ENCODE data around the gene TTI1. TPM values are rescaled to one million over a fixed set of nuclear protein-coding genes. Genes with fewer than 3 reads are reported as not detected.

TTI1 gene
- polyA plus RNA-seq, 1 of the 3 experiments (the other 2 are of a cell fraction) = 15.6 TPM

- Histone ChIP-seq H3K4me1 (ENCODE audit: control insufficient read depth in 1 of 2, insufficient read depth in 2 of 2, low read depth in 1 of 2, low read length in 1 of 2) (no peaks in the 10 kb centered on the region), H3K9me2 (no peaks in the 10 kb centered on the region), H3K27me3 (ENCODE audit: insufficient read depth) (no peaks in the 10 kb centered on the region), H3F3A (replicated peaks; ENCODE audit: insufficient read depth) (no peaks in the 10 kb centered on the region), H2AFZ (ENCODE audit: low read depth) (no peak overlapping the region), H3K4me2 (no peak overlapping the region), H3K36me3 (replicated peaks in 1 of 2; ENCODE audit: control insufficient read depth in 1 of 2, insufficient read depth in 2 of 2, low read length in 1 of 2) (no peaks in the 10 kb centered on the region), H3K27ac (ENCODE audit: low read depth in 2 of 2, low read length in 1 of 2) (no peak overlapping the region), H3K9ac (no peak overlapping the region), H3K79me2 (ENCODE audit: insufficient read depth) (no peaks in the 10 kb centered on the region), H3K9me3 (no peaks in the 10 kb centered on the region), H3K4me3 (ENCODE audit: low read depth in 2 of 2, low read length in 1 of 2) (no peak overlapping the region), H4K20me1 (ENCODE audit: insufficient read depth) (no peaks in the 10 kb centered on the region)
- 75% methylated on average over 11 of the region's 11 CpGs for WGBS (ENCODE audit: low lambda C conversion rate)
- no peak for TF ChIP-seq GATA2 (CRISPR knock-in tag; IDR thresholded peaks at IDR 0.05)
- TF ChIP-seq RCOR1 (IDR thresholded peaks at IDR 0.05; ENCODE audit: low read length) = no peak
- no peak for TF ChIP-seq EP300 (IDR thresholded peaks at IDR 0.05; ENCODE audit: borderline replicate concordance in 1 of 2, low read depth in 1 of 2, low read length in 1 of 2)
- no peak for TF ChIP-seq FOXM1 (IDR thresholded peaks at IDR 0.05; ENCODE audit: low read depth)
- no peak for TF ChIP-seq MAX (IDR thresholded peaks at IDR 0.05; ENCODE audit: low read depth)
- no peak for TF ChIP-seq RXRA (IDR thresholded peaks at IDR 0.05; ENCODE audit: borderline replicate concordance, low read depth)
- no peak for DNase-seq
- ChIA-PET POLR2A (no interaction called here), CTCF (no interaction called here)
Measured at GRCh38 chr20:37948956-37949355, 84.3 kb downstream of the TTI1 start.

GRCh38 chr20:37947943-37948342 is 85.3 kb downstream of the TTI1 start:
- Histone ChIP-seq H2AFZ (ENCODE audit: low read depth) (no peak overlapping the region), H3F3A (replicated peaks; ENCODE audit: insufficient read depth) (no peaks in the 10 kb centered on the region), H3K9ac (no peak overlapping the region), H3K4me2 (no peak overlapping the region), H3K4me3 (ENCODE audit: low read depth in 2 of 2, low read length in 1 of 2) (no peak overlapping the region), H3K79me2 (ENCODE audit: insufficient read depth) (no peaks in the 10 kb centered on the region), H3K27ac (ENCODE audit: low read depth in 2 of 2, low read length in 1 of 2) (no peak overlapping the region), H3K27me3 (ENCODE audit: insufficient read depth) (no peaks in the 10 kb centered on the region), H3K4me1 (ENCODE audit: control insufficient read depth in 1 of 2, insufficient read depth in 2 of 2, low read depth in 1 of 2, low read length in 1 of 2) (no peaks in the 10 kb centered on the region), H3K9me3 (no peaks in the 10 kb centered on the region), H3K36me3 (replicated peaks in 1 of 2; ENCODE audit: control insufficient read depth in 1 of 2, insufficient read depth in 2 of 2, low read length in 1 of 2) (no peaks in the 10 kb centered on the region), H4K20me1 (ENCODE audit: insufficient read depth) (no peaks in the 10 kb centered on the region), H3K9me2 (no peaks in the 10 kb centered on the region)
- ChIA-PET CTCF (no interaction called here), POLR2A (no interaction called here)
- DNase-seq = no peak
- 51% methylated on average over 6 of the region's 6 CpGs for WGBS (ENCODE audit: low lambda C conversion rate)
- no peak for TF ChIP-seq FOXM1 (IDR thresholded peaks at IDR 0.05; ENCODE audit: low read depth)
- no peak for TF ChIP-seq MEF2A (IDR thresholded peaks at IDR 0.05; ENCODE audit: borderline replicate concordance, low read depth)
- no peak for TF ChIP-seq TCF12 (IDR thresholded peaks at IDR 0.05)
- TF ChIP-seq CHD2 (IDR thresholded peaks at IDR 0.05; ENCODE audit: low read length, partially characterized antibody) = no peak
- TF ChIP-seq TEAD4 (IDR thresholded peaks at IDR 0.05; ENCODE audit: borderline replicate concordance, insufficient read depth) = no peak
- TF ChIP-seq USF1 (IDR thresholded peaks at IDR 0.05; ENCODE audit: borderline replicate concordance, low read depth) = no peak
- no peak for TF ChIP-seq PBX3 (IDR thresholded peaks at IDR 0.05)
- TF ChIP-seq USF2 (IDR thresholded peaks at IDR 0.05; ENCODE audit: borderline replicate concordance, low read depth, low read length) = no peak
- no peak for TF ChIP-seq EZH2phosphoT487 (IDR thresholded peaks at IDR 0.05; ENCODE audit: borderline replicate concordance, low read depth)
- TF ChIP-seq GATA2 (CRISPR knock-in tag; IDR thresholded peaks at IDR 0.05) = no peak
- TF ChIP-seq EP300 (IDR thresholded peaks at IDR 0.05; ENCODE audit: borderline replicate concordance in 1 of 2, low read depth in 1 of 2, low read length in 1 of 2) = no peak
- TF ChIP-seq TAF1 (IDR thresholded peaks at IDR 0.05; ENCODE audit: borderline replicate concordance, low read depth, low read length) = no peak
- TF ChIP-seq NFIC (IDR thresholded peaks at IDR 0.05; ENCODE audit: borderline replicate concordance) = no peak
